D341Med (cell line): Measurements from ENCODE around the gene PHLDB1.
A peak's percentile ranks its signal among the peaks of the same experiment; 100 is the strongest.

Experiments used
- DNase-seq: peaks from one replicate; pipeline ENCODE4 v3.0.0; 2012; ENCODE audit warnings: low spot score

Gene PHLDB1

GRCh38 chr11:118640332-118641154, 33.1 kb downstream of the PHLDB1 start:
- no peak for DNase-seq

GRCh38 chr11:118641397-118642019, 34.1 kb downstream of the PHLDB1 start:
- DNase-seq = no peak

GRCh38 chr11:118643142-118643994, 36.0 kb downstream of the PHLDB1 start:
- DNase-seq = no peak

GRCh38 chr11:118643995-118644345, 36.6 kb downstream of the PHLDB1 start:
- no peak for DNase-seq

- DNase-seq = no peak
Observed at GRCh38 chr11:118644496-118644895, 37.1 kb downstream of the PHLDB1 start.

GRCh38 chr11:118645066-118645715, 37.8 kb downstream of the PHLDB1 start:
- DNase-seq = no peak

GRCh38 chr11:118646393-118646792, 39.0 kb downstream of the PHLDB1 start:
- DNase-seq = no peak

- no peak for DNase-seq
Observed at GRCh38 chr11:118648291-118648690, 40.9 kb downstream of the PHLDB1 start.

GRCh38 chr11:118649941-118650340, 42.5 kb downstream of the PHLDB1 start:
- DNase-seq = no peak

- DNase-seq = no peak
Observed at GRCh38 chr11:118650366-118650765, 43.0 kb downstream of the PHLDB1 start.

GRCh38 chr11:118651820-118652219, 44.4 kb downstream of the PHLDB1 start:
- DNase-seq = no peak

- no peak for DNase-seq
Observed at GRCh38 chr11:118652681-118653181, 45.3 kb downstream of the PHLDB1 start.

- no peak for DNase-seq
Observed at GRCh38 chr11:118653684-118654390, 46.4 kb downstream of the PHLDB1 start.

- DNase-seq = no peak
Observed at GRCh38 chr11:118655486-118656190, 48.2 kb downstream of the PHLDB1 start.

- no peak for DNase-seq
Observed at GRCh38 chr11:118656563-118657165, 49.2 kb downstream of the PHLDB1 start.

GRCh38 chr11:118657238-118657637, 49.8 kb downstream of the PHLDB1 start:
- no peak for DNase-seq

GRCh38 chr11:118657709-118658428, 50.5 kb downstream of the PHLDB1 start:
- no peak for DNase-seq

GRCh38 chr11:118658429-118659313, 51.3 kb downstream of the PHLDB1 start:
- DNase-seq = peak; percentile 54
